Endothelial cell (in vitro differentiated cells): ENCODE results near the gene TANGO2. TPM values are rescaled to one million over a fixed set of nuclear protein-coding genes. Genes with fewer than 3 reads are reported as not detected.

ENCODE experiments used
- DNase-seq: peaks from one replicate; pipeline ENCODE4 v3.0.0; 2021; ENCODE audit warnings: low spot score
- H3K27ac Mint-ChIP-seq: one replicate; pipeline ENCODE4 v1.8.0; 2021; ENCODE audit warnings: mixed read lengths, inconsistent platforms; ENCODE audit not compliant: unreplicated experiment
- H3K27me3 Mint-ChIP-seq: one replicate; pipeline ENCODE4 v1.8.0; 2021; ENCODE audit warnings: mild to moderate bottlenecking, moderate library complexity, mixed read lengths, inconsistent platforms; ENCODE audit not compliant: unreplicated experiment
- H3K36me3 Mint-ChIP-seq: one replicate; pipeline ENCODE4 v1.8.0; 2021; ENCODE audit warnings: mild to moderate bottlenecking, low read depth, mixed read lengths, inconsistent platforms; ENCODE audit not compliant: unreplicated experiment
- H3K4me1 Mint-ChIP-seq: one replicate; pipeline ENCODE4 v1.8.0; 2021; ENCODE audit warnings: mild to moderate bottlenecking, mixed read lengths, inconsistent platforms; ENCODE audit not compliant: unreplicated experiment
- H3K4me3 Mint-ChIP-seq: one replicate; pipeline ENCODE4 v1.8.0; 2021; ENCODE audit warnings: mild to moderate bottlenecking, mixed read lengths, inconsistent platforms; ENCODE audit not compliant: unreplicated experiment
- H3K9me3 Mint-ChIP-seq: one replicate; pipeline ENCODE4 v1.8.0; 2021; ENCODE audit warnings: mixed read lengths, inconsistent platforms; ENCODE audit not compliant: unreplicated experiment
- total RNA-seq: library from RNA; stranded (reverse); fragmentation: NEBNext Ultra II Directional; extraction: Animal tissue kit (Norgen Biotek cat#: 25700); gene quantifications from one replicate; pipeline ENCODE4 v1.2.1, GENCODE V29; 2021; ENCODE audit not compliant: unreplicated experiment
- TF ChIP-seq, protein P1 (sequence below): fragments of 200-600 bp; sonication (generic); IDR thresholded peaks from one replicate; pipeline ENCODE4 v1.5.0; 2021; ENCODE audit warnings: antibody characterized with exemption; ENCODE audit not compliant: unreplicated experiment

Gene TANGO2
- total RNA-seq, 1 donor from 2014 or later, result 15.3 TPM

DNA sequence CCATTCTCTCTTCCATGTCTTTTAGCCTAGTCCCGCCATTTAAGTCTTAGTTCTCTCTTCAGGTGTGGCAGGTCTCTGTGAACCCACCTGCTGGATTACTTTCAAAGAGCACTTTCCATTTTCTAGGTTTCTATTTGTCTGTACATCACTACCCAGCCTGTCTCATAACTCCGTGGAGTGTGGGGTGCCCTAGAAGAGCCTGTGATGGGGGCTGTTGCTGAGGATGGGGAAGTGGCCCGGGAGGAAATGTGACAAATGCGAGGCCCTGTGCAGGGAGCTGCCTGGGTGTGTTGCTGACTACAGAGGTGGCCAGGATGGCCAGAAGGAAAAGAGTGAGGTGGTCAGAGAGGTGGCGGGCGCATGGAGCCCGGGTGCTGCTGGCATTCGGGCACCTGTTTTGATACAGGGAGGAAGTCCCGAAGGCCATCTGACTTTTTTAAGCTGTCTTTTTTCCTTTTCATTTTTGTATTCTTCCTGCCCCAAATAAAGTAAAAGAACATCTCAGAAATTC lies 69.9 kb downstream of the TANGO2 start:
- peaks cover 3% of the 10 kb centered on the region for H3K4me1 Mint-ChIP-seq
- H3K36me3 Mint-ChIP-seq, result peaks cover 71% of the 10 kb centered on the region
- H3K9me3 Mint-ChIP-seq, result no peaks in the 10 kb centered on the region
- H3K27ac Mint-ChIP-seq, result no peak overlapping the region
- peak overlapping the region; percentile 22 for H3K4me3 Mint-ChIP-seq
- peaks cover 10% of the 10 kb centered on the region for H3K27me3 Mint-ChIP-seq
- DNase-seq, result no peak
- TF ChIP-seq, protein P1, sequence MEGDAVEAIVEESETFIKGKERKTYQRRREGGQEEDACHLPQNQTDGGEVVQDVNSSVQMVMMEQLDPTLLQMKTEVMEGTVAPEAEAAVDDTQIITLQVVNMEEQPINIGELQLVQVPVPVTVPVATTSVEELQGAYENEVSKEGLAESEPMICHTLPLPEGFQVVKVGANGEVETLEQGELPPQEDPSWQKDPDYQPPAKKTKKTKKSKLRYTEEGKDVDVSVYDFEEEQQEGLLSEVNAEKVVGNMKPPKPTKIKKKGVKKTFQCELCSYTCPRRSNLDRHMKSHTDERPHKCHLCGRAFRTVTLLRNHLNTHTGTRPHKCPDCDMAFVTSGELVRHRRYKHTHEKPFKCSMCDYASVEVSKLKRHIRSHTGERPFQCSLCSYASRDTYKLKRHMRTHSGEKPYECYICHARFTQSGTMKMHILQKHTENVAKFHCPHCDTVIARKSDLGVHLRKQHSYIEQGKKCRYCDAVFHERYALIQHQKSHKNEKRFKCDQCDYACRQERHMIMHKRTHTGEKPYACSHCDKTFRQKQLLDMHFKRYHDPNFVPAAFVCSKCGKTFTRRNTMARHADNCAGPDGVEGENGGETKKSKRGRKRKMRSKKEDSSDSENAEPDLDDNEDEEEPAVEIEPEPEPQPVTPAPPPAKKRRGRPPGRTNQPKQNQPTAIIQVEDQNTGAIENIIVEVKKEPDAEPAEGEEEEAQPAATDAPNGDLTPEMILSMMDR, result no peak

DNA sequence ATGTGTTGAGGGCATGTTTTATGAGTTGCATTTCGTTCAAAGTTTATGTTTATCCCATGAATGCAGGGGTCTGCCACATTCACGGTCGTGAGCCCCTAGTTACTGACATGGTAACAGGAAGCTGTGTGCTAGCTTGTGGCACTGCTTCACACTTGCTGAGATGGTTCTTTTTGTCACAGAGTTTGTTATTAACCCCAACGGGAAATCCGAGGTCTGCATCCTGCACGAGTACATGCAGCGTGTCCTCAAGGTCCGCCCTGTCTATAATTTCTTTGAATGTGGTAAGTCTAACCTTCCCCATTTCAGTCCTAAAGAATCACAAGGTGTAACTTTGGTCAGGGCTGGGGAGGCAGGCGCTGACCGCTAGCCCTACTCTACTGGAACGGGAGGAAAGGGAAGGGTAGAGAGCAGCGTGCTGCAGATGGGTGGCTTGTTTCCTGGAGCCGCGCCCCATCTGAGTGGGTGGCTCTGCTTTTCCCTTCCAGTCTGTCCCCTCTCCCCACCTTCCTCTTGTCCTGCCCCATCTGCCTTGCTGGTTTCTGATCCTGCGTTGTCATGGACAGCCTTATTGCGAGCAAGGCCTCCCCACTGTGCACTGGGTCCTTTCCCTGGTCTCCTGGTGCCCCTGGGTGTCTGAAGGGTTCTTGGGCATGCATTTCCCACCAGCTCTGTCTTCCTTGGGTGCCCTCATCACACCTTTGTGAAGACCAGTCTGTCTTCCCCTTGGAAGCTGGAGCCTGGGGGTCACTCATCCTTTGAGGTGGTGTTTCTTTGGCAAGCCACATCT lies 71.0 kb downstream of the TANGO2 start:
- H3K27ac Mint-ChIP-seq, result no peak overlapping the region
- H3K4me3 Mint-ChIP-seq, result peak overlapping the region; percentile 21
- H3K27me3 Mint-ChIP-seq, result peaks cover 8% of the 10 kb centered on the region
- peaks cover 74% of the 10 kb centered on the region for H3K36me3 Mint-ChIP-seq
- DNase-seq, result no peak
- H3K9me3 Mint-ChIP-seq, result no peaks in the 10 kb centered on the region
- TF ChIP-seq, protein P1, result no peak
- peaks cover 3% of the 10 kb centered on the region for H3K4me1 Mint-ChIP-seq

DNA sequence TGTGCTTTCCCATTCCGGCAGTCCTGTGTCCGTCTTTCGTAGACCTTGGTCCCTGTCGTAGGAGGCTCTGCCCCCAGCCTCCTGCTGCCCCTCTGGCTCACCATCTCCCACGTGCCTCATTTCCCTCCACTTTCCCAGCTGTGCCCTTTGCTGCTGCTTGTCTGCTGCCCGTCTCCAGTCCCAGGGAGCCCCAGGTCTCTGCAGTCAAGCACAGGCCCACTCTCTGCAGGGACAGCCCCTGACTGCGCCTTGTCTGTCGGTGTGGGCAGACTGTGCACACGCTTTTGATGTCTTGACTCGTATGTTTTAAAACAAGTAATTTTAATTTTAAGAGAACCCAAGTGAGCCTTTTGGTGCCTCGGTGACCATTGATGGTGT lies 71.6 kb downstream of the TANGO2 start:
- H3K36me3 Mint-ChIP-seq, result peaks cover 74% of the 10 kb centered on the region
- no peaks in the 10 kb centered on the region for H3K9me3 Mint-ChIP-seq
- H3K27ac Mint-ChIP-seq, result no peak overlapping the region
- no peak overlapping the region for H3K4me3 Mint-ChIP-seq
- TF ChIP-seq, protein P1, result no peak
- peaks cover 8% of the 10 kb centered on the region for H3K27me3 Mint-ChIP-seq
- no peak for DNase-seq
- no peaks in the 10 kb centered on the region for H3K4me1 Mint-ChIP-seq

DNA sequence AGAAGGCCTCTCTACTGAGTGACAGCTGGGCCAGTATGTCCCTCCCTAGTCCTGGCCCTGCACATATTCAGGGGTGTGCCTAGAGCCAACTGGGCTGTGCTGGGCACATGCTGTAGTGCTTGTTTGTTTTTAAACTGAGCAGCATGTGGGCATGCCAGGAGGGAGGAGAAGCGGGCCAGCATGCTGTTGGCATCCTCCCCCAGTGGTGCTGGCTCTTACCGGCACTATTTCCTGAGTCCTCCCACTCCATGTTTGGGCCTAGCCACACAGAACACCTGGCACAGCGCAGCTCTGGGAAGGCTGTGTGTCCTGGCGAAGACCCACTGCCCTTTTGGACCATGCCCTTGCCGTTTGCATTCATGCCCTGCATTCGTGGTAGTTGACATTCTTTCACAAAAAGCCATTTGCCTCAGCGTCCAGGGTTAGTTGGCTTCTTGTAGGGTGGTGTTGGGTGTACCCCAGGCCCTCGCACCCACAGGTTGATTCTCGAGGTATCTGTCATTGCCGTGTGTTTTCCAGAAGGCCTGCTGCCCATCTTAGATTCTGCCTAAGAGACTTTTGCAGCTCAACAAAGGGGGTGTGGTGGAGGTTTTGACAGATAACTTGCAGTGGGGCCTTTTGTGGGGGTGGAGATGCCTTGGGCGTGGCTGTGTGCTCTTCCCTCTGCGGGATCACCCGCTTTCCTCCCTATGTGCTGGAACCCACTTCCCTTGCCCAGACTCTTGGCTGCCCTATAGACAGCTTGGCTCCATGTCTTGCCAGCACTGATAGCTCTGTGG lies 72.7 kb downstream of the TANGO2 start:
- Mint-ChIP-seq H3K4me1 (no peaks in the 10 kb centered on the region), H3K9me3 (no peaks in the 10 kb centered on the region), H3K27me3 (peaks cover 7% of the 10 kb centered on the region), H3K27ac (no peak overlapping the region), H3K36me3 (peaks cover 75% of the 10 kb centered on the region), H3K4me3 (peak overlapping the region; percentile 71)
- no peak for DNase-seq
- TF ChIP-seq, protein P1, result no peak
